ENCODE data around the gene METTL16. TPM values are rescaled to one million over a fixed set of nuclear protein-coding genes. Genes with fewer than 3 reads are reported as not detected.

Gene METTL16
- total and polyA plus RNA-seq, 2 of the 8 experiments (the other 6 are each of a cell fraction or from before 2014, with no cell fraction given) = 22.8 to 59.4 TPM

- Histone ChIP-seq H2BK12ac (ENCODE audit: low read depth, low read length) (no peak overlapping the region), H3K14ac (ENCODE audit: insufficient read length) (no peak overlapping the region), H3K23me2 (ENCODE audit: low read depth, low read length) (no peaks in the 10 kb centered on the region), H3K4ac (replicated peaks; ENCODE audit: insufficient read length, low read depth, low read length) (no peak overlapping the region), H3K79me1 (ENCODE audit: low read depth, low read length) (peaks cover 13% of the 10 kb centered on the region), H2AFZ (ENCODE audit: low read length) (no peak overlapping the region), H3K79me2 (ENCODE audit: control insufficient read depth in 1 of 2, insufficient read depth in 2 of 2, low read length in 2 of 2) (peaks cover 0 to 85% of the 10 kb centered on the region in 2 experiments; a peak in 3 of 4 replicates), H3K18ac (ENCODE audit: extremely low read depth, low read length) (no peak overlapping the region), H2AK5ac (ENCODE audit: low read depth, low read length) (no peak overlapping the region), H4K20me1 (replicated peaks in 1 of 2; ENCODE audit: control insufficient read depth in 1 of 2, insufficient read depth in 2 of 2, low read length in 2 of 2) (peaks cover 0 to 7% of the 10 kb centered on the region in 2 experiments), H3K56ac (replicated peaks; ENCODE audit: insufficient read length, low read depth, low read length) (no peak overlapping the region), H2BK5ac (ENCODE audit: low read depth, low read length) (no peak overlapping the region), H3K9me3 (ENCODE audit: insufficient read depth in 2 of 2, low read depth in 1 of 2, low read length in 1 of 2) (no peaks in the 10 kb centered on the region), H4K91ac (replicated peaks; ENCODE audit: insufficient read length, low read length) (no peak overlapping the region), H3K36me3 (ENCODE audit: control insufficient read depth in 2 of 4, insufficient read depth in 4 of 4, low read length in 3 of 4) (no peaks in the 10 kb centered on the region), H3K4me2 (ENCODE audit: insufficient read depth in 1 of 2, low read depth in 2 of 2, low read length in 2 of 2) (no peak overlapping the region), H3K9ac (replicated peaks in 1 of 4; ENCODE audit: extremely low read depth in 1 of 4, low read depth in 3 of 4, low read length in 3 of 4) (no peak overlapping the region), H4K8ac (ENCODE audit: extremely low read depth, insufficient read depth, low read length) (no peak overlapping the region), H3K4me3 (ENCODE audit: extremely low read depth in 1 of 4, insufficient read depth in 2 of 4, low read depth in 3 of 4, low read length in 4 of 4) (no peak overlapping the region), H4K5ac (ENCODE audit: insufficient read length, low read depth, low read length) (no peak overlapping the region), H2BK120ac (replicated peaks; ENCODE audit: low read depth, low read length) (no peak overlapping the region), H3K27ac (ENCODE audit: low read depth, low read length) (no peak overlapping the region), H3K23ac (ENCODE audit: insufficient read length) (no peak overlapping the region), H3K4me1 (replicated peaks in 1 of 4; ENCODE audit: control insufficient read depth in 3 of 4, insufficient read depth in 4 of 4, low read length in 3 of 4) (peaks cover 3 to 9% (median 4%) of the 10 kb centered on the region in 4 experiments; a peak in 6 of 7 replicates), H2BK20ac (ENCODE audit: low read length) (no peak overlapping the region), H3K27me3 (replicated peaks in 1 of 4; ENCODE audit: control insufficient read depth in 3 of 4, extremely low read depth in 1 of 4, insufficient read depth in 3 of 4, low read length in 3 of 4) (no peaks in the 10 kb centered on the region), H2BK15ac (ENCODE audit: low read length) (no peak overlapping the region)
- CTCF ChIA-PET (ENCODE audit: partially characterized antibody) = interaction anchor here (0.9 kb wide), 1 partner anchor 41 kb away, joined by 4 read pairs; no protein-coding TSS in a partner anchor
- FAIRE-seq (no peak), DNase-seq (ENCODE audit: low read depth in 1 of 2, low spot score in 2 of 2) (no peak)
- WGBS, 2 experiments (ENCODE audit: extremely low coverage in 1 of 2, insufficient coverage in 1 of 2, insufficient read length in 1 of 2, insufficient replicate concordance in 2 of 2, low coverage in 1 of 2, low lambda C conversion rate in 2 of 2, missing lambda C conversion rate in 1 of 2) = 94% methylated on average over 1 of the region's 1 CpG; no CpG with 5 or more reads in 1 of the 2 experiments
- POLR2A ChIA-PET (ENCODE audit: partially characterized antibody) = no interaction called here
- no peak for TF ChIP-seq SAP30 (IDR thresholded peaks at IDR 0.05; ENCODE audit: insufficient read depth, insufficient replicate concordance, low read length)
- TF ChIP-seq JUND (IDR thresholded peaks at IDR 0.05; ENCODE audit: low read length) = no peak
- TF ChIP-seq FOSL1 (IDR thresholded peaks at IDR 0.05; ENCODE audit: insufficient read depth, low read depth, low read length) = no peak
- TF ChIP-seq NRF1 (IDR thresholded peaks at IDR 0.05; ENCODE audit: low read depth, low read length) = no peak
- no peak for TF ChIP-seq GABPA (IDR thresholded peaks at IDR 0.05; ENCODE audit: borderline replicate concordance, insufficient read depth, low read length)
- TF ChIP-seq CTCF (IDR thresholded peaks at IDR 0.05; ENCODE audit: control extremely low read depth in 1 of 3, insufficient read depth in 1 of 3, low read depth in 1 of 3, low read length in 3 of 3) = no peak
- no peak for TF ChIP-seq SIRT6 (IDR thresholded peaks at IDR 0.05; ENCODE audit: low read length)
- TF ChIP-seq TAF7 (optimal IDR thresholded peaks at IDR 0.05; ENCODE audit: borderline replicate concordance, low read depth, low read length) = no peak
- no peak for TF ChIP-seq POLR2A (IDR thresholded peaks at IDR 0.05; ENCODE audit: control extremely low read depth in 1 of 2, low read depth in 2 of 2, low read length in 2 of 2)
- TF ChIP-seq KDM5A (IDR thresholded peaks at IDR 0.05; ENCODE audit: low read length) = no peak
- no peak for TF ChIP-seq SIN3A (conservative IDR thresholded peaks at IDR 0.05 in 1 of 2, IDR thresholded peaks at IDR 0.05 in 1 of 2; ENCODE audit: low read depth in 1 of 2, low read length in 2 of 2)
Observed at GRCh38 chr17:2483084-2483483, 28.6 kb downstream of the METTL16 start.
